UCSD-AML1 (cell line): ENCODE results near the gene KMT2C.
"Not testable (repeated sequence)": the region's sequence is repeated elsewhere in the genome, so short reads cannot be mapped to it uniquely, and the experiment has no call there.

Experiments
- DNase-seq: peaks from one replicate; lab custom pipeline; 2025; ENCODE audit not compliant: unreplicated experiment; lab: John Stamatoyannopoulos, UW

The KMT2C gene

GRCh38 chr7:152403726-152404125 is 32.1 kb downstream of the KMT2C start:
- no peak for DNase-seq

GRCh38 chr7:152402384-152403250 is 33.2 kb downstream of the KMT2C start:
- DNase-seq: no peak

DNA sequence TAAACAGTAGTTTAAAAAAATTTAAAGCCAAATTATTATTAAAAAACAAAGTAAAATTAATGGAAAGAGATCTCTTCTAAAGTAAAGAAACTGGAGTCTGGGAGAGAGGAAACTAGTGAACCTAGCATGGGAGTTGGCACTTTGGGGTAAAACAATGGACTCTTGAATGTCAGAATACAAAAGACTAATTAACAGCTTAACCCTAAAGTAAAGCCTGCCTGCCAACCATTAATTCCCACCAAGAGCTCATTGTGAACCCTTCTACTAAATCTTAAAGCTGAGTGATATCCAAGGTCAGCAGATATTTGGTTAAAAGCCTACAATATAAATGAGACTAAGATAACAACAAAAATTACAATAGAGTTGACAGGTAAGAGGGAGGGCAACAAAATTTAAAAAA is 36.5 kb downstream of the KMT2C start:
- DNase-seq: no peak

GRCh38 chr7:152395112-152395511 is 40.7 kb downstream of the KMT2C start:
- DNase-seq: no peak

GRCh38 chr7:152394214-152394613 is 41.6 kb downstream of the KMT2C start:
- not testable (repeated sequence) for DNase-seq

DNA sequence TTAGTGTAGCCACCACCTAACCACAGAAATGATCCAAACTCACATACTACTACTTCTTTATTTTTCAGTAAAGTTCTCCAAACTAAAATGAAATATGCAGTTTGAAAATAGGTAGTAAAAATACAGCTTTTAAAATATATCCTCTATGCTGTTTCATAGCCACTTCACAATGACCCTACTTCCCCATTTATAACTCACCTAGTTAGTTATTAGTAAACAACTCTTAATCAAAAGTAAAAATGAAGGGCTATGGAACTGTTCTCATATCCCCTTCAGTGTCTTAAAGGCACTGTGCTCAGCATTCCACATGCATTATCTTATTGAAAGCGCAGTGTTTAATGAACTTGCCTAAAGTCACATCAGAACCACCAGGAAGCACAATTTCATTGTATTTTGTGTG is 43.5 kb downstream of the KMT2C start:
- no peak for DNase-seq

DNA sequence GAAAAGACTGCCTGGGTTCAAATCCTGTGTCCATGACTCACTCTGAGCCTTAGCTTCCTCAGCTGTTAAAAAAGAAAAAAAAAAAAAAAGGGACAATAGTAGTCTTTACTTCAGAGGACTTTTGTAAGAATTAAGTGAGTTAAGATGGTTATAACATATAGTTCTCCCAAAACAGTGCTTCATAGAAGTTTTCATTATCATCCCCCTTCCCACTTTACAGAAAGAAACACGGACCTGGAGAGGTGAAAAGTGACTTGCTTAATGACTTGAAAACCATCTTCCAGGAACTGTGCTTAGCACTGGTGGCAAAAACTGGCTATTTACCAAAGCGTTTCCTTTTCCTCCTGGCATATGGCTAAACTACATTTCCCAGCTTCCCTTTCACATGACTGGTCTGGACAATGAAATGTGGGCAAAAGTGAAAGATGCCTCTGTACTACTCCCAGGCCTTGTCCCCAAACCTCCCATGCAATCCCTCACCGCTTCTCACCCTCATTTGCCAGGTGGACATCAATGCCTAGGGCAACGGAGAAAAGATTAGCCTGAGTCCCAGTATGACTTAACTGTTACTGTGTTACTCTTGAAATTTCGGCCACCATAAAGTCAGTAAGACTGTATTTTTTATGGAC is 49.6 kb downstream of the KMT2C start:
- not testable (repeated sequence) for DNase-seq

DNA sequence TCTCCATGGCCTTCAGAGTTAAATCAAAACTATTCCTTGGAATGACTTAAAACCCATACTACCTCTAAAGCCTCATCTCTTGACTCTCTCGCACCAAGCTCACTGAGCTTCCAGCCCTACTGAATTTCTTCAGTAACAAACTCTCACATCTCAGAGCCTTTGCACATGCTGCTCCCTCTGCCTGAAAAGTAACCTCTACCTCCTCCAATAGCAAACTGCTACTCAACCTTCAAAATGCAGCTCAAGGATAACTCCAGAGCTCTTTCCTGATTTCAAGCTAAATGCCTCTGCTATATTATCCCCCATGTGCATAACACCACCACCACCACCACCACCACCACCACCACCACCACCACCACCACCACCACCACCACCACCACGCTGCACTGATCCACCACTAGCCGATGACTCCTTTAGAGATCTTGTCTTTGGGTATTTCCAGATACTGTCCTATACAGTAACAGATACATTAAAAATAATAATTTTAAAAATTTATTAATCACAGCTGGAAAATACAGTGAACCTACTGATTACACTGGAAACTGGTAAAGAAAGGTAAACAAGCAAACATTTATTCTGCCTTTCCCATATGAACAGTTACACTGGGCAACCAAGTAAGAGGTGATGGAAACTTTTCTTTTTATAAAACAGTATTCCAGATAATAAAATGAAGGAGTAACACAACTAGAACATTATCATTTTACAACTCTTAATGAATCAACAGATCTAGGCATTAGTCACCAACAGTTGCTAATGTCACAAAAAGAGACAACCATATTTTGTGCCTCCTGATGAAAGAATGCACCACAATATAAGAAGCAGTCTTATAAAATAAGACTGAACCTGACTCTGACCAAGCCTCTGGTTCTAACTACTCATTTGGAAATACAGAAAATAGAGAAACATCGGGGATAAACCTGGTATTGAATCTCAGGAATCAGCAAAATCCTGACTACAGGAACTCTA is 51.3 kb downstream of the KMT2C start:
- DNase-seq: not testable (repeated sequence)

DNA sequence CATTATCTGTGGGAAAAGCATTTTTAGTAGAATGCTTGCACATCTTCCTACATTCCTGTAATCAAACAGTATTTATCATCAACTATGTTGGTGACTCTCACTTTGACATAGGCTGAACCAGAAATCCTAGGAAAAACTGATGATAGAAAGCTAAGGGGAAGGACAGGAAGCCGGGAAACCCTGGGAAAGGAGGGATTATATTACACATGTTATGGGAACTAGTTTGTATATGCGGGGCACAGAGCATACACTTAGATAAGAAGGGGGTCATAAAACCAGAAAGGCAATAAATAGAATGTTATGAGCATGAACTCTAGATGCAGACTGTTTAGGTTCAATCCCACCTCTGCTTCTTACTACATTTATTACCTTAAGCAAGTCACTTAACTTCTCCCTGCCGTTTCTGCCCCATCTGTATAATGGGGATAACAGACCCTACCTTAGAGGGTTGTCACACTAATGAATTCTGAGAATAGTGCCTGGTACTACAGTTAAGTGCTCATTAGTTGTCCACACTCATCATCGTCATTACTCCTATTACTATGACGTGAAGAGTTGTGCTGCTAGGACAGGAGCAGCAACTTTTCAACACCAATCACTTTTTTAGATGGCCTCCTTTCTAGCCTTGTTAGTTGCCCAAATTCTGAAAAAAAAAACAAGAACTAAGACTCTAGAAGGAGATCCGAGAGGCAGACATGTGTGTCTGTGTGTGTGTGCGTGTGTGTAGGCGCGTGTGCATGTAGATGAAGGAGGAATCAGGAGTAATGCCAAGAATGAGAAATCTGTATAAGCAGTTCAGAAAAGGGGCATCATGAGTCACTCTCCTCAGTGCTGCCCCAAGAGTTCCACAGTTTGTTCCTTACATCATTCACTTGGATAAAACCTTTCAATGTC is 52.2 kb downstream of the KMT2C start:
- DNase-seq: no peak

- DNase-seq: no peak
These were observed 53.6 kb downstream of the KMT2C start for GRCh38 chr7:152382244-152382643.

DNA sequence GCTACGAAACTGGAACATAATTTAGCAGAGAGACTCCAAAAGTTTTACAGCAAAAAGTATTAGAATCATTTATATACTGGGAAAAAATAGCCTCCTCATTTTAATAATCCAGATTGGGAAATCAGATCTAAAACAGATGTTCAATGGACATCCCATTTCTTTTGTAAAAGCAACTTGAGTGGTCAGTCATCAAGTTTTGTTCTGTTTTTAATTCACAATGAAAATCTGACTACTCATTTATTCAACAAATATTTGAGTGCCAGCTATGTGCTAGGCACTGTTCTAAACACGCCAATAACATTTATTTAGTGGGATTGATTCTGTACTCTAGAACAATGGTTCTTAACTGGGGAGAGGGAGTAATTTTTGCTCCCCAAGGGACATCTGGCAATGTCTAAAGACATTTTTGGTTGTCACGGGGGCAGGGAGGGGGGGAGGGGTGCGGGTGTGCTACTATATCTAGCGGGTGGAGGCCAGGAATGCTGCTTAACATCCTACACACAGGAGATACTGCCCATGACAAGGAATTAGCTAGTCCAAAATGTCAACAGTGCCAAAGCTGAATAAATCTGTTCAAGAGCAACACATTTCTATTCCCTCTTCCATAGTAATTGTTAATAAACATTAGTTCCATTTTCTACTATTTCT is 54.7 kb downstream of the KMT2C start:
- not testable (repeated sequence) for DNase-seq

GRCh38 chr7:152378497-152378896 is 57.3 kb downstream of the KMT2C start:
- DNase-seq: not testable (repeated sequence)

- DNase-seq: not testable (repeated sequence)
These were observed 58.9 kb downstream of the KMT2C start for GRCh38 chr7:152376716-152377484.

DNA sequence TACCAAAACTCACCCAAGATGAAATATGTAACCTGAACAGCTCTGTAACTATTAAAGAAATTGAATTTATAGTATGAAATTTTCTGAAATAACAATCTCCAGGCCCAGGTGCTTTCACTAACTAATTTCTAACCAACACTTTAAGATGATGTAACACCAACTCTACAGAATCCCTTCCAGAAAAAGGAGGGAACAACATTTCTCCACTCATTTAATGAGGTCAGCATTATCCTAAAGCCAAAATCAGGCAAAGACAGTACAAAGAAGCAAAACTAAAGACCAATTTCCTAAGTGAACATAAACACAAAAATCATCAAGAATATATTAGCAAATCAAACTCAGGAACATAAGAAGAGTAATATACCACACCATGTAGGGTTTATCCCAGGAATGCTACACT is 65.5 kb downstream of the KMT2C start:
- no peak for DNase-seq

GRCh38 chr7:152369518-152369917 is 66.3 kb downstream of the KMT2C start:
- DNase-seq: no peak

DNA sequence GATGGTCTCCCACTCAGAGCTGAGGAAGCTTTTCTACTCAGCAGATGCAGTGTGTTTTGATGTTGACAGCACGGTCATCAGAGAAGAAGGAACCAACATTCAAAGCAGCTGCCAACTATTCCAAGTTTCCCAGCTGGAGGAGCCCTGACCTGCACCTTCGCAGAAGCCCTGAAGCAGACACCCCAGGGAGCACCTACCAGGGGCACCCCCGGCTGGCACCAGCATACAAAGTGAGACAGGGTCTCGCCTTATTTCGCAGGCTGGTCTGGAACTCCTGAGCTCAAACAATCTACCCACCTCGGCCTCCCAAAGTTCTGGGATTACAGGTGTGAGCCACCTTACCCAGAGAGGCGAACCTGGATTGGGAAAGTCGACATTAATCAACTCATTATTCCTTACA is 68.6 kb downstream of the KMT2C start:
- no peak for DNase-seq

GRCh38 chr7:152366662-152367061 is 69.1 kb downstream of the KMT2C start:
- no peak for DNase-seq

DNA sequence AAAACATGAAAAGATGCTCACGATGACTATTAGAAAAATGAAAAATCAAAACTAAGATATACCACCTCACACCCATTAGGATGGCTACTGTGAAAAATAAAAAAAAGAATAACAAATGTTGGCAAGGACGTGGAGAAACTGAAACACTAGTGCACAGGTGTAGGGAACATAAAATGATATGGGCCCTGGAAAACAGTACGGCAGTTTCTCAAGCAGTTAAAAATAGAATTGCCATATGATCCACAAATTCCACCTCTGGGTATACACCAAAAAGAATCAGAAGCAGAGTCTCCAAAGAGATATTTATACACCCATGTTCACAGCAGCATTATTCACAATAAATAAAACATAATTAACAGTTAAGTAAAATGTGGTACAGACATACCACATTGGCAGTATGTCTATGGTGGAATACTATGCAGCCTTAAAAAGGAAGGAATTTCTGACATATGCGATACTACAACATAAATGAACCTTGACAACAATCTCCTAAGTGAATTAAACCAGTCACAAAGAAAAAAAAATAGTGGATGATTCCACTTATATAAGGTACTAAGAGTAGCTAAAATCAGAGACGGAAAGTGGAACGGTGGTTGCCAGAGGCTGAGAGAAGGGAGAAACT is 69.7 kb downstream of the KMT2C start:
- no peak for DNase-seq

GRCh38 chr7:152363798-152364197 is 72.0 kb downstream of the KMT2C start:
- no peak for DNase-seq
